Effector memory CD4-positive, alpha-beta T cell (primary cell): Measurements from ENCODE around the gene TSPAN9.

Experiments used
- DNase-seq, 3 donors: peaks; one replicate each; pipeline ENCODE4 v3.0.0-alpha.2; 2020
- H3K27ac ChIP-seq: 2 replicates; pipeline ENCODE4 v1.7.0; 2013; ENCODE audit warnings: mild to moderate bottlenecking, low read length, moderate library complexity; ENCODE audit not compliant: insufficient read depth, poor library complexity, severe bottlenecking
- H3K27me3 ChIP-seq: replicated peaks from 2 replicates; pipeline ENCODE4 v1.7.0; 2013; ENCODE audit warnings: mild to moderate bottlenecking, low read length; ENCODE audit not compliant: insufficient read depth, control insufficient read depth, poor library complexity, severe bottlenecking
- H3K36me3 ChIP-seq: 2 replicates; pipeline ENCODE4 v1.7.0; 2013; ENCODE audit warnings: mild to moderate bottlenecking, low read length, moderate library complexity; ENCODE audit not compliant: control insufficient read depth, insufficient read depth
- H3K4me1 ChIP-seq: 2 replicates; pipeline ENCODE4 v1.7.0; 2013; ENCODE audit warnings: low read length, mild to moderate bottlenecking; ENCODE audit not compliant: control insufficient read depth, insufficient read depth, poor library complexity, severe bottlenecking
- H3K4me3 ChIP-seq: 2 replicates; pipeline ENCODE4 v1.7.0; 2013; ENCODE audit warnings: low read length, low read depth, mild to moderate bottlenecking; ENCODE audit not compliant: insufficient read depth, poor library complexity, severe bottlenecking
- H3K9me3 ChIP-seq: 2 replicates; pipeline ENCODE4 v1.7.0; 2013; ENCODE audit warnings: mild to moderate bottlenecking, low read length, moderate library complexity; ENCODE audit not compliant: control insufficient read depth

The TSPAN9 gene

GRCh38 chr12:3139760-3140159 lies 62.6 kb downstream of the TSPAN9 start:
- Histone ChIP-seq H3K4me1 (no peaks in the 10 kb centered on the region), H3K27ac (no peak overlapping the region), H3K4me3 (no peak overlapping the region), H3K27me3 (no peaks in the 10 kb centered on the region), H3K36me3 (no peaks in the 10 kb centered on the region), H3K9me3 (no peaks in the 10 kb centered on the region)
- no peak for DNase-seq

DNA sequence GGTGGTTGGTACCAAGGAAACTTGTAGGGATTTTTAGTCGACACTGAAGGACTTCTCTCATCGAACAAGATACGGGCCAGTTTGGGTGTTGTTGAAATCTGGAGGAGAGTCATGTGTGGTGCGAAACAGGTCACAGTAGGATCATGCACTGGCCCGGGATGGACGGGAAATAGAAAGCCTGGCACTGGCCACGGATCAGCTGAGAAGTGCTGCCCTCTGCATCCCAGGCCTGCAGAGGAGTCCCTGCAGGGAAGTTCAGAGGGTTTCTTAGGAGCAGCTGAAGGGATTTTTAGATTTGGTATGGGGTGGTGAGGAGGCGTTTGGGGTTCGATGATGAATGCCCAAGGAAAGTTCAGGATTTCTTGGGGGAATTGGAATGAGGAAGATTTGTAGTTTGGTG lies 63.1 kb downstream of the TSPAN9 start:
- Histone ChIP-seq H3K27ac (no peak overlapping the region), H3K4me1 (no peaks in the 10 kb centered on the region), H3K4me3 (no peak overlapping the region), H3K36me3 (no peaks in the 10 kb centered on the region), H3K27me3 (no peaks in the 10 kb centered on the region), H3K9me3 (no peaks in the 10 kb centered on the region)
- no peak for DNase-seq

DNA sequence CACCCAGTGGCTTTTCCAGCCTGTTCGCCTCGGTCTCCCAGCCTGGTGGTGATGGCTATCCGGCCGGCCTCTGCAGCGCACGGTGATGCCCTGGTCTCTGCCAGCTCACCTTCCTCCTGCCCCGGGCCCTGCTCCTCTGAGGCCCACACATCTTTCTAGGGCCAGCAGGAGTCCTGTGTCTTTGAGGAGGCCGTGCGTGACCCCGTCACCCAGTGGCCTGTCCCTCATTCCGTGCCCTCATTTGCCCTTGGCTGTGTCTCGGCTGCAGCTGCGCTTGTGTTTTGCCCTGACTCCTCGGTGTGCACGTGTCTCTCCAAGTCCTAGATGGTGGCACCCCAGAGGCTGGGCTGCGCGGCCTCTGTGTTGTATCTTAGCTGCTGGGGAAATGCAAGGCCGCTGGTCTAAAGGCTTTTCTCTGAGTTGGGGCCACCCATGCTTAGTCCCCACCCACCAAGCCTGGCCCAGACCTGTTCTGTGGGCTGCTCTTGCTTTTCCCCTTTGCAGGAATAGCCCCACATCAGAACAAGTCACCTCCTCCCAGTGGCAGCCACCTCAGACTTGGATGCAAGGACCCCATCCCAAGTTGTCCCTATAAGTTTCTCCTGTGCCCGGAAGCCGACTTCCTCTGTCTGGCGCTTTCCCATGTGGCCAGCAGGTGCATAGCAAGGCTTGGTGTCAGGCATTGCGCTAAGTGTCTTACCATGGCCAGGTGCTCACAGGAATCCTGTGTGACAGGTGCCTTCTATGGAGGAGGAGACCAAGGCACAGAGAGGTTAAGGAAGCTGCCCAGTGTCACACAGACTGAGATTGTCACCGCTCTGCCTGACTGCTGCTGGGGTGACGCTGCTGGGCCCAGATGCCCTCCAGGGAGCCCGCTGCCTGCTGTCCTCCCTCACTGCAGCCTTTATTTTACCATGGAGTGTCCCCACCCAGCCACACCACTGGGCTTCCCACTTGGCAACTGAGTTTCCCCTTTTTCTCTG lies 64.5 kb downstream of the TSPAN9 start:
- H3K4me1 ChIP-seq, result no peaks in the 10 kb centered on the region
- no peaks in the 10 kb centered on the region for H3K36me3 ChIP-seq
- H3K27me3 ChIP-seq, result no peaks in the 10 kb centered on the region
- H3K27ac ChIP-seq, result no peak overlapping the region
- DNase-seq, result no peak
- H3K9me3 ChIP-seq, result no peaks in the 10 kb centered on the region
- H3K4me3 ChIP-seq, result no peak overlapping the region

DNA sequence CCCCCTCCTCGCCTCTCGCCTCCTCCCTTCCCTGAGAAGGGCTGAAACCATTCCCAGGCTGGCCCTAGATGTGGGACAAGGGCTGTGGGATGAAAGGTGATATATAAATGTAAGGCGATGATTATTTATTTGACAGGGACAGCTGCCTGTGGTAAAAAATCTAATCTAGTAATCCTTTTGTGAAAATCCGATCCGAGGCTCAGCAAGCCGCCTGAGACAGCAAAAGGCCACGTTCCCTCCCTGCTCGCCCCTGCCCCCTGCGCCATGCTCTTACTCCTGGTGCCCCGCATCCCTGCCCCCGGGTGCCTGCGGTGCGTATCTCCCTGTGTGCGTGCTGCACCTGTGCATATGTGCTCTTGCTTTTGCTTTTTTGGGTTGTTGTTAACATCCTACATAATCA lies 65.2 kb downstream of the TSPAN9 start:
- Histone ChIP-seq H3K9me3 (no peaks in the 10 kb centered on the region), H3K4me3 (no peak overlapping the region), H3K27ac (no peak overlapping the region), H3K36me3 (no peaks in the 10 kb centered on the region), H3K4me1 (no peaks in the 10 kb centered on the region), H3K27me3 (no peaks in the 10 kb centered on the region)
- no peak for DNase-seq

DNA sequence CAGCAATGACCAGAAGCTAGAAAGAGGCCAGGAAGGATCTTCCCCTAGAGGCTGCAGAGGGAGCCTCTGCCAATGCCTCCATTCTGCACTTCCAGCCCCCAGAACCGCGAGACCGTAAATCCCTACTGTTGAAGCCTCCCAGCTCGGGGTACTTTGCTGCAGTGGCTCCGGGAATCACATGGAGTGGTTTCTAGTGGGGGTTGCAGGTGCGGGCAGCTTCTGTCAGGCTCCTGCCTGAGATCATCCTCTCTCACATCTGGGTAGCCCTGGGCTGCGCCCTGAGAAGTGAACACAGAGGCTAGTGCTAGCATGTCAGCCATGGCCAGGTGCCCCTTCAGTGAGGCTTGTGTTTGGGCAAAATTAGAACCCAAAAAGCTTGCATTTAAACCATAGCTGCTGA lies 67.3 kb downstream of the TSPAN9 start:
- H3K4me1 ChIP-seq, result no peaks in the 10 kb centered on the region
- H3K27ac ChIP-seq, result no peak overlapping the region
- no peaks in the 10 kb centered on the region for H3K36me3 ChIP-seq
- H3K9me3 ChIP-seq, result no peaks in the 10 kb centered on the region
- no peaks in the 10 kb centered on the region for H3K27me3 ChIP-seq
- no peak for DNase-seq
- H3K4me3 ChIP-seq, result no peak overlapping the region

- Histone ChIP-seq H3K9me3 (no peaks in the 10 kb centered on the region), H3K27ac (no peak overlapping the region), H3K4me1 (no peaks in the 10 kb centered on the region), H3K4me3 (no peak overlapping the region), H3K36me3 (no peaks in the 10 kb centered on the region), H3K27me3 (no peaks in the 10 kb centered on the region)
- no peak for DNase-seq
Measured at GRCh38 chr12:3145033-3145432, 67.9 kb downstream of the TSPAN9 start.

DNA sequence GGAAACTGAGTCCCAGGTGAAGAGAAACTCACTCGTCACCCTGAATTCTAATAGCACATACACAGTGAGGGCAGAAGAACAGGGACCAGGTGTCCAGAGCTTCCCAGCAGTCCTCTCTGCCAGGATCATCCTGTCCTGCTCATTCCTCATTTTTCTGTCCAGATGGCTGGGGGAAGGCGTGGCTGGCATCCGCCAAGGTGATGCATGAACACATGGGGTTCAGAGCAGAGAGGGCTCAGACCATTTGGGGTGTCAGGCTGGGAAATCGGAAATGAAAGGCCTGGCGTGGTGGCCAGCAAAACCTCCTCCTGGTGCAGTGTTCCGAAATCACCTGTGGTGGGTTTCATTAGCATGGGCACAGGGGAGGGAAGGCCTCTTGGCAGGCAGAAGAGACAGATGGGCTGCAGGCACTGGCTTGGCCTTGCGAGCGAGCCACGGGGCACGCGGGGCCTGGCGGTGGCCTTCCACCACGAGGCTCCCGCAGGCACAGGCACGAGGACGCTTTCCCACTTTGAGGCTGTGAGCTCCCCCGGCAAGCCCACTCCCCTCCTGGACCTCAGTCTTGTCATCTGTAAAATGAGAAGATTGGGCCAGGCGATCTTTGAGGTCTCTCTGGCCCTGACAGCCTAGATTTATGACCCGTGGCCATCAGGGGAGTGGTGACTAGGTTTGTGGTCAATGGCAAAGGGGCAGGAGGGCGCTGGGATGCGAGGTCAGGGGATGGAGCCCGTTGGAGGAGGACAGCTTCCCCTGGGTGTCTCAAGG lies 68.5 kb downstream of the TSPAN9 start:
- Histone ChIP-seq H3K27ac (no peak overlapping the region), H3K36me3 (no peaks in the 10 kb centered on the region), H3K27me3 (no peaks in the 10 kb centered on the region), H3K9me3 (no peaks in the 10 kb centered on the region), H3K4me3 (no peak overlapping the region), H3K4me1 (no peaks in the 10 kb centered on the region)
- no peak for DNase-seq

DNA sequence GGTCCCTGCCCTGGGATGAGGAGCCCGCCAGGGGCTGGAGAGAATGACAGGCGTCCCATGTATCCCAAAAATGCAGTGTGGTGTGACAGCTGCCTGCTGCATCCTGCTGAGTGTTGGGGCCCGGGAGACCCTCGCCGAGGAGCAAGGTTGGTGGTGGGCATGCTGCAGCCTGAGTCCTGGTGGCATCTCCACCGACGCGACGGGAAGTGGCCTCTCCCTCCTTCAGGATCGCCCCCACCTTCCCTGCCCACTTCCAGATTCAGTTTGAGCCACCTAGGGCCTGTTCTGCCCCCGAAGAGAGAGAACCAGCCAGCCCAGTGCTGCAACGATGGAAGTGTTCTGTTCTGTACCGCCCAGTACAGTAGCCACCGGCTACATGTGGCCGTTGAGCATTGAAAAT lies 70.1 kb downstream of the TSPAN9 start:
- H3K9me3 ChIP-seq, result no peaks in the 10 kb centered on the region
- H3K27me3 ChIP-seq, result no peaks in the 10 kb centered on the region
- H3K27ac ChIP-seq, result no peak overlapping the region
- no peak for DNase-seq
- no peaks in the 10 kb centered on the region for H3K4me1 ChIP-seq
- H3K36me3 ChIP-seq, result no peaks in the 10 kb centered on the region
- no peak overlapping the region for H3K4me3 ChIP-seq

GRCh38 chr12:3148366-3149000 lies 71.3 kb downstream of the TSPAN9 start:
- Histone ChIP-seq H3K27ac (no peak overlapping the region), H3K4me1 (no peaks in the 10 kb centered on the region), H3K9me3 (no peaks in the 10 kb centered on the region), H3K27me3 (no peaks in the 10 kb centered on the region), H3K36me3 (no peaks in the 10 kb centered on the region), H3K4me3 (no peak overlapping the region)
- DNase-seq, result no peak
